Measurements from ENCODE around the gene EIF2D. TPM values are rescaled to one million over a fixed set of nuclear protein-coding genes. Genes with fewer than 3 reads are reported as not detected.
A peak's percentile ranks its signal among the peaks of the same experiment; 100 is the strongest.
"Not testable (repeated sequence)": the region's sequence is repeated elsewhere in the genome, so short reads cannot be mapped to it uniquely, and the experiment has no call there.

Gene EIF2D
- polyA plus RNA-seq, 12 donors, result 35.7 to 70.1 (median 45.5) TPM; not detected in 1

GRCh38 chr1:206642074-206642473, 29.8 kb upstream of the EIF2D start:
- DNase-seq, result not testable (repeated sequence)

DNA sequence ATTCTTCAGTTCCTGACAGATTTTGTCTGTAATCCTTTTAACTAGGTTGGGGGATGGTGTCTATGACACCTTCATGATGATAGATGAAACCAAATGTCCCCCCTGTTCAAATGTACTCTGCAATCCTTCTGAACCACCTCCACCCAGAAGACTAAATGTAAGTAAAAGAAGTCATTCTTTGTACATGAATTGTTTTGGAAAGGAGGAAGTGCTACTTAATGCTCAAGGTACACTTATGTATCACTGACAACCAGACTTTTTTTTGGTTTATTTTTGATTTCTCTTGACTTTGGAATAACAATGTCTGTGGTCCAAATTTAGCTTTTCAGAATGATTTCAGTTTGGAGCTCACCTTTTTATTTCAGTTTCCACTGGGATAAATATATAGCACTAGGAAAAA, 25.3 kb upstream of the EIF2D start:
- no peak for DNase-seq

- no peak for DNase-seq
These were observed 24.4 kb upstream of the EIF2D start for GRCh38 chr1:206636671-206637070.

DNA sequence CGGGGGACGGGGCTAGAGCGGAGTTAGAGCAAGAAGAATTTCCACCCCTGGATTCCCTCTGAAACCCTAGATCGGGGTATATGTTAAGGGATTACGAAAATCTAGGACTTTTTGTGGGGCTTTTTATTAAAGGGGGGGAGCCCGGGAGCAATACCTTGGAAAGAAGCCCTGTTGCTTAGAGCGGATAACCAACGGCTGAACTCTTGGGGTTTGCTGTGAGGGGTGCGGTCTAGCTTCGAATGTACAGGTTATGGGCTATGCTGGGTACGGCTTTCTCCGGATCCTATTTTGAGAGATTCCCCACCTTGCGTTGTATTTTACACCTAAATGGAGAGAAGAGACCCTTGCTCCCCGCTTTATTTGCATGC, 23.7 kb upstream of the EIF2D start:
- no peak for DNase-seq

DNA sequence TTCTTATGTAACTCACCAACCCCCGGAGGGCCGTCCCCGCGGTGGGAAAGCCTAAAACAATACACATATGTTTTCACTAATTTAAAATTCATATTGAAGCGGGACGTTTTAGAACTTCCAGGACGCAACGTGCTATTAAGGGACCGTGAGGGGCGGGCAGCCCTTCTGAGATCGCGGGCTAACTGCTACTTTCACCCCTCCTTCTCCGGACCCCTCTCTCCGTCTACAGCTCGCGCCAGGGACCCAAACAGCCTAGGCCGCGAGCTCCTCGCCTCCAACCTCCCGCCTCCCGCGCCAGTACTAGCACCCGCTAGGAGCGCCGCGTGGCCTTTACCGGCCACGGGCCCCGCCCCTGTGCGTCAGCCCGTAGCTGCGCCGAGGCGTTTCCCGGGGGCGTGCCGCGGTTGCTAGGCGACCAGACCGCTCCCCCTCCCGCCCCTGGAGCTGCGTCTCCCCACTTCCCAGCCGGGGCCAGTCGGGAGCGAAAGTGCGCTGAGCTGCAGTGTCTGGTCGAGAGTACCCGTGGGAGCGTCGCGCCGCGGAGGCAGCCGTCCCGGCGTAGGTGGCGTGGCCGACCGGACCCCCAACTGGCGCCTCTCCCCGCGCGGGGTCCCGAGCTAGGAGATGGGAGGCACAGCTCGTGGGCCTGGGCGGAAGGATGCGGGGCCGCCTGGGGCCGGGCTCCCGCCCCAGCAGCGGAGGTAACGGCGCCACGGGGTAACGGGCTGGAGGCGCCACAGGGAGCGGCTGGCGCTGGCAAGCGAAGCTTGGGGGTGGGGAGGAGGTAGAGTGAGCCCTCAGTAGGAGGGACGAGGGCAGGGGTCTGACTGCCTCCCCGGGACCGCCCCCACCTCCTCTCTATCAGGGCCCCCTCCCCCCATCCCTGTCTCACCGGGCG, 23.1 kb upstream of the EIF2D start, which contains the start of gene DYRK3:
Gene DYRK3, plus strand, starts transcription at position 457 of the 898 bp plus-strand sequence. Its CDS starts 168 bp downstream, at position 625.
- DNase-seq, result peak; percentile 91

GRCh38 chr1:206634365-206635079, 22.3 kb upstream of the EIF2D start:
- peak; percentile 91 for DNase-seq

DNA sequence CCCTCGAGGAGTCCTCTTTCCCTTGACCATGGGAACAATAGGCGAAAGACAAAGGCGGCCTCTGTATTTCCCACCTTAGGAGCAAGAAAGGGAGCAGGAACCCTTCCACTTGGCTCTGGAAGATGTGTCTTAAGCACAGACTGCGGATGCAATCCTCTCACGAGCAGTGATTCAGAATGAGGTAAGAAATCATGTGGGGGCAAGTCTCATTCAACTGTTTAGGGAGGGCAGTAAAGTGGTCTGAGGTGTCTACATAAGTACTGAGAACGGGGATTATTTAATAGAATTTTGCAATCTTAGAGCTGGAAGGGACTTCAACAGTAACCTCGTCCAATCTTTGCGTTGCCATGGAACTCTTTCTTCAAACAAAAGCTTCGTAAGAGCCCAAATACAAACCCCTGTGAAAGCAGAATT, 21.4 kb upstream of the EIF2D start:
- DNase-seq, result peak; percentile 49

- peak; percentile 83 for DNase-seq
These were observed 18.8 kb upstream of the EIF2D start for GRCh38 chr1:206631085-206631509.

GRCh38 chr1:206628916-206629315, 16.7 kb upstream of the EIF2D start:
- DNase-seq, result no peak

DNA sequence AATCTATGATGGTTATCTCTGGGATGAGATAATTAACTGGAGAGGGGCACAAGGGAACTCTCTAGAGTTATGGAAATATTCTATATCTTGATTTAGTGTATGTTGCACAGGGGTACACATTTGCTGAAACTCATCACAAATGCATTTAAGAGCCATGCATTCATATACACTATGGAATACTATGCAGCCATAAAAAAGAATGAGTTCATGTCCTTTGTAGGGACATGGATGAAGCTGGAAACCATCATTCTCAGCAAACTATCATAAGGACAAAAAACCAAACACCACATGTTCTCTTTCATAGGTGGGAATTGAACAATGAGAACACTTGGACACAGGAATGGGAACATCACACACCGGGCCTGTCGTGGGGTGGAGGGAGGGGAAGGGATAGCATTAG, 14.1 kb upstream of the EIF2D start:
- not testable (repeated sequence) for DNase-seq

- DNase-seq, result no peak
These were observed 2.9 kb downstream of the EIF2D start for GRCh38 chr1:206609229-206609991.

DNA sequence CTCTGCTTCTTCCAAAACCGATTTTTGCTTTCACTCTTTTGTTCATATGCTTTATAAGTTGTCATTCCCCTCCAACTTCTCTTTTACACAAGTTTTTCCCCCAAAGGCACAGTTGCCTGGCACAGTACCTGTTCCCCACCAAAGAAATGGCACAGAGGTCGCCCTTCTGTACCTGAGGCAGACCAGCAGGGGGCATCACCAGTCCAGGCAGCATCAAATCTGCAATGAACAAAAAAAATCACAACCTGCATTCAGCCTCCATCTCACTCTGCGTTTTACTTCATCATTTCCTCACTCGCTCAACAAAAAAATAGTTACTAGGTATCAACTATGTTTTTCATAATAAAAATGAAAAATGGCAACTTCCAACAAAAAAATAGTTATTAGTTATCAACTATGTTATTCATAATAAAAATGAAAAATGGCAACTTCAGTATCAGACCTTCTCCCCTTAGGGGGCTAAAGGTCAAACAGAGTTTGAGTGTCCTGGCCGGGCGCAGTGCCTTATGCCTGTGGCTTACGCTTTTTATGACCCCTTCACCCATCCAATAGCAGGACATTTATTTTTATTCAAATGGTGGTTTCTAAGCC, 4.1 kb downstream of the EIF2D start:
- no peak for DNase-seq

- no peak for DNase-seq
These were observed 5.4 kb downstream of the EIF2D start for GRCh38 chr1:206606867-206607266.

GRCh38 chr1:206604861-206605260, 7.4 kb downstream of the EIF2D start:
- DNase-seq, result no peak

GRCh38 chr1:206600527-206600926, 11.7 kb downstream of the EIF2D start:
- no peak for DNase-seq

DNA sequence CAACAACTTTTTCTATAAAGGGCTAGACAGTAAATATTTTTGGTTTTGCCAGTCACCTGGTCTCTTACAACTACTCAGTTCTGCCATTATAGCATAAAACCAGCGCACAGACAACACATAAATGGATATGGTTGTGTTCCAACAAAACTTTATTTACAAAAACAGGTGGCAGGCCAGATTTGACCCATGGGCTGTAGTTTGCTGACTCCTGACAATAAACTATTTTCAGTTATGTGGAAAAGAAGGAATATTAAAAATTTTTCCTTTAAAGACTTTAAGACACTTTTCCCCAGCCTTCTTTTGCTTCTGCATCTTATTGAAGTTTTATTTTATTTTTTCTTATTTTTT, 16.0 kb downstream of the EIF2D start:
- DNase-seq, result no peak

- no peak for DNase-seq
These were observed 16.5 kb downstream of the EIF2D start for GRCh38 chr1:206595581-206596318.

DNA sequence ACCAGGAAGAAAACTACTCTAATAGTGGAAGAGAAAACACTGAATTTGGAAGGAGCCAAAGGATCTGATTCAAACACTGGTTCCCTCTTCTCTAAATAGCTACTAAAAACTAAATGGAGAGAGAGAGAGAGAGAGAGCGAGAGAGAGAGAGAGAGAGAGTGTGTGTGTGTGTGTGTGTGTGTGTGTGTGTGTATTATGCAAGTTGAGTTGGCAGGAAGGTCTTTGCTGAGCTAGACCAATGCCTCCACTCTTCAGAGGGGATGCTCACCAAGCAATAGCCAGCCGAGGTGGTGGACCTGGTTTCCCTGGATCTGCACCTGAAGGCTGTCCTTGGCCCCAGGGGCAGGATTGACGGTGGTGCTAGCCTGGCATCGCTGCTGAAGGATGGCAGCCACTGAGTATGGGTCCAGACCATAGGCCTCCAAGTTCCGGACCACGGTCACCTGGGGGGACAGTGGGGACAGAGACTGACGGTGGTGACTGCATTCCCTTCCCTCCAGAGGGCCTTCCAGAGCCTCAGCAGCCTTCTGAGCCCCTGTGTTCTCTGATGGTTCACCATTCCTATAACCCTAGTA, 18.8 kb downstream of the EIF2D start:
- no peak for DNase-seq

DNA sequence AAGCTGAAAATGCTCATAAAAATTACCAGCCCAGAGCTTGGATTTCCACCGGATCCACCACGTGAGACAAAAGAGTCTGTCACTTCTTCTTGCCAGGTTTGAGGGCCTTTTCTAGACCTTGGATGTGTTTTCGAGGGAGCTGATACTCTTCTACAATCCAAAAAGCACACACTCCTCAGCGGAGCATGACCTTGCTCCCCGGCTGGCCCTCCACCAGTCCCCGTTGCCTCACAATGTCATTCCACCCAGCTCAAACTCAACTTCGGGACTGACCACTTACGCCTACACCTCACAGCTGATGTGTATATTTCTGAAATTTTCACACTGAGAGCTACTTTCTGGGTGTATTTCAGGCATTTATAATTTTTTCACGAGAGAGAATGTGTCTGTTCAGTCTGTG, 20.6 kb downstream of the EIF2D start:
- no peak for DNase-seq

DNA sequence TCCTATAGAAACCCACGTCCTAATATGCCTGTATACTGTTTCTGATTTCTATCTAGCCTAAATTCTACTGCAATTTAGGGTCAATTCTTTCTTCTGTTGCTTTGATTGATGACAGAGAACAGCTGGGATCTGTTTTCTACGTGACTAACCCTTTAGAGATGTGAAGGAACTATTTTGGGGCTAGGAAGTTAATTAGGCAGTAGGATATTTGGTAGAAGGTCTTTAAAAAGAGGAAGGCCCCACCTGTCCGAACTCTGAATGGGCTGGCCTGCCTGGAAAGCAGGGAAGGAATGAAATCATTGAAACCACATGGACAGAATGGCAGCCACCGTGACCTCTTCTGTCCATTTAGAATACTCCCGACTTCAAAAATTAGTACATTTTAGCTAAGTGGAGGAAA, 21.0 kb downstream of the EIF2D start:
- no peak for DNase-seq

All from muscle of arm (tissue), 12 donors.